GM21576 (cell line): ENCODE data around the gene IKZF5.

Experiments
- ATAC-seq: cut with Tn5 transposase; IDR thresholded peaks from one replicate; pipeline ENCODE4 v1.9.1; 2021; ENCODE audit warnings: mild to moderate bottlenecking, moderate library complexity; ENCODE audit not compliant: unreplicated experiment

IKZF5 gene

DNA sequence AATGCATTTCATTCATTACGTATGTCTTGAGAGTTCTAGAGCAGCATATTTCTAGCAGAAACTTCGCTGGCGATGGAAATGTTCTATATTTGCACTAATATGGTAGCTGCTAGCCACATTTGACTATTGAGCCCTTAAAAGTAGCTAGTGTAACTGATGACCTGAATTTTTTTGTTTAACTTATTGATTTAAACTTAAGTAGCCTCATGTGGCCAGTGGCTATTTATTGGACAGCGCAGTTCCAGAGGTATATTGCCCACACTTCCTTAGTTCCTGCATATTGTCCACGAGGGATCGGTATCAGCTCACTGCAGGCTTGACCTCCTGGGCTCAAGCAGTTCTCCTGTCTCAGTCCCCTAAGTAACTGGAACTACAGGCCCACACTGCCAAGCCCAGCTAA, 24.7 kb downstream of the IKZF5 start:
- no peak for ATAC-seq

GRCh38 chr10:122981066-122981464, 27.5 kb downstream of the IKZF5 start:
- ATAC-seq: no peak

DNA sequence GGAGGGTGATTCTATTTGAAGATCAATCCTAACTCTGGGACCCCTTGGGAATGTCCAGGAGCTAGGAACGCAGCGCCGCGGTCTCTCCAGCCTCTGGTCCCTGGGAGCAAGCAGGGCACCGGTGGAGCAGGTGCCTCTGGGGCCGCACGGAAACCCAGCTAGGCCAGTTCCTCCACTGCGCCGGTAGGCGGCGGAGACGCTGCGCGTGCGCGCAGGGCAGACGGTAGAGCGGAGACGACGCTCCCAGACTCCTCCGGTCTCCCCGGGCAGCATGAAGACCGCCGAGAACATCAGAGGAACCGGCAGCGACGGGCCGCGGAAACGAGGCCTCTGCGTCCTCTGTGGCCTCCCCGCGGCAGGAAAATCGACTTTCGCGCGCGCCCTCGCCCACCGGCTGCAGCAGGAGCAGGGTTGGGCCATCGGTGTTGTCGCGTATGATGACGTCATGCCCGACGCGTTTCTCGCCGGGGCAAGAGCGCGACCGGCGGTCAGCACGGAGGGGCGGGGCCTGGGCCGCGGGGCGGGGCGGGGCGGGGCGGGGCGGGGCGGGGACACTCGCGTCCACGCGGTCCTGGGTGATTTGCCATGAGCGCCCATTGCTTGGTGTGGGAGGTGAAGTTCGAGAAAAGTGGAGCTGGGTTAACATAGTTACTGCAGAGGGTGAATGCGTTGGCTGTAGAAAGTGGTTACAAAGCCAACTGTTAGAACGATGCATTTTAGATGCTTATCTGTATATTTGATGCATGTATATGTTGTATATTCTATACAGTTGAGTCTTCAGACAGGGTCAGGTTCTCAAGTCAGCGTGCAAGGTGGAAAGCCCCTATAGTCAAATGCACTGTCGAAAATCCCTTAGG, 28.2 kb downstream of the IKZF5 start, which contains the start of gene PSTK:
Gene PSTK, plus strand, starts transcription at position 193 of the 857 bp plus-strand sequence. Its CDS starts 79 bp downstream, at position 272.
- peak; percentile 97 for ATAC-seq

DNA sequence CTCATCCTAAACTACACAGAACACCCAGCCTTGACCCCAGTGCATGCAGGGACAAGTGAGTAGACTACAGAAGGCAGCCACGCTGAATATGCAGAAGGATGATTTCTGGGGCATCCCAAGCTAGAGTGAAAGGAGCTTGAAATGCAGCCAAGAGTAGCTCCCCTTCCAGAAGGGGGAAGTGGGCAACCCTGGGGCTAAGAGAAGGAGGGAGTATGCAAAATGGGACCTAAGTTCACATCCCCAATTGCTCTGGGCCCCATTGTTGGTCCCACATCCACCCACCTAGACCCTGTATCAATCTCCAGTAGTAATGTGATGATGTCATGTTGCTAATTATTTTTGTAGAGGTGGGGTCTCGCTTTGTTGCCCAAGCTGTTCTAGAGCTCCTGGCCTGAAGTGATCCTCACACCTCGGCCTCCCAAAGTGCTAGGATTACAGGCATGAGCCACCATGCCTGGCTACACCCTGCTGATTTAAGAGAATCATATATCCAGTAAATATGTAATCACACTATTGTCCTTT, 34.0 kb downstream of the IKZF5 start:
- no peak for ATAC-seq

DNA sequence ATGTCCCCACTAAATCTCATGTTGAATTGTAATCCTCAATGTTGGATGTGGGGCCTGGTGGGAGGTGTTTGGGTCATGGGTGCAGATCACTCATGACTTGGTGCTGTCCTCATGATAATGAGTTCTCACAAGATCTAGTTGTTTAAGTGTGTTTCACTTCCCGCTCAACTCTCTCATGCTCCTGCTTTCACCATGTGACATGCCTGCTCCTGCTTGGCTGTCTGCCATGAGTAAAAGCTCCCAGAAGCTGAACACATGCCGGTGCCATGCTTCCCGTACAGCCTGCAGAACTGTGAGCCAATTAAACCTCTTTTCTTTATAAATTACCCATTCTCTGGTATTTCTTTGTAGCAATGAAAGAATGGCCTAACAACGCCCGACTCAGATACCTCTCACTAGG, 34.6 kb downstream of the IKZF5 start:
- ATAC-seq: no peak

- ATAC-seq: no peak
These were observed 39.9 kb downstream of the IKZF5 start for GRCh38 chr10:122968698-122969097.

- ATAC-seq: no peak
These were observed 41.7 kb downstream of the IKZF5 start for GRCh38 chr10:122966879-122967278.

- ATAC-seq: no peak
These were observed 46.2 kb downstream of the IKZF5 start for GRCh38 chr10:122962405-122962804.

- no peak for ATAC-seq
These were observed 51.1 kb downstream of the IKZF5 start for GRCh38 chr10:122957474-122957873.

DNA sequence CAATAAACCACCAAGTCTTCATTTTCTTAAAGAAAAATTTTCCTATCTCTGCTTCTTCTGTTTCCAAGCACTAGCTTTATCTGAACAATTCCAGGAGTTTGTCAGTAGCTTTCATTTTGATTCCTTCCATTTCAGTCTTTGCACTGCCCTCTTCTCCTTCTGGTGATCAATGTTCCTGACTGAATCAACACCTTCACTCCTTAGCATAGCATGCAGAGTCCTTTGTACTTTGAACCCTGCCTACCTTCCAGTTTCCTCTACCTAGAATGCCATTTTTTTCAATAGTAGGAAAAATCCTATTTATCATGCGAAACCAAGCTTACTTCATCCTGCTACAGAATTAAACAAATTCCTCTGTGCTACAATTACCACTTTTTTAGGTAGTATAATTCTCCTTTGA, 52.7 kb downstream of the IKZF5 start:
- ATAC-seq: no peak

DNA sequence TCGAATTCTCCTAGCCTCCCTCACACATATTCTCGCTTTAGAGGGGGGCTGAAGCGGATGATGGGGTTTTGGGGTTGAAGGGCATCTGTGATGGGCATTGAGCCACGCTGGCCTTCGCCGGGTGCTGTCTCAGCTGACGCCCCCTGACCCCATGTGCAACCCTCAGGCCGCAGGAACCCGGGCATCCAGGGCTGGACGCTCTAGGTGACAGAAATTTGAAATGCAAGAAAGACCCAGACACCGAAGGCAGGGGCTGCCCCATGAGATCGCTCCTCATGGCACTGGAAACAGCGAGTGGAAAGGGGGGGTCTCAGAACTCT, 53.9 kb downstream of the IKZF5 start:
- no peak for ATAC-seq

GRCh38 chr10:122953902-122954730, 54.5 kb downstream of the IKZF5 start, which contains the start of gene C10orf88:
C10orf88 (minus strand) TSS chr10:122954227; CDS start chr10:122954178, 49 bp downstream.
- peak; percentile 97 for ATAC-seq

- no peak for ATAC-seq
These were observed 59.3 kb downstream of the IKZF5 start for GRCh38 chr10:122949296-122949695.
